G401 (cell line): Measurements from ENCODE around the gene ISG20L2. TPM values are rescaled to one million over a fixed set of nuclear protein-coding genes. Genes with fewer than 3 reads are reported as not detected.
A peak's percentile ranks its signal among the peaks of the same experiment; 100 is the strongest.
"Not testable (repeated sequence)": the region's sequence is repeated elsewhere in the genome, so short reads cannot be mapped to it uniquely, and the experiment has no call there.

Experiments
- DNase-seq: peaks from one replicate; pipeline ENCODE4 v3.0.0-alpha.2; 2015; ENCODE audit warnings: low spot score
- in situ Hi-C: cut with HindIII; loops from 2 replicates; pipeline ENCODE4 v1.10.0; 2016; ENCODE audit warnings: low sequenced_read_pairs, mixed read lengths
- total RNA-seq: library from RNA; depleted of rRNA; stranded (reverse); fragments of >200 nt; shearing (Covaris generic); gene quantifications from 2 replicates; pipeline ENCODE4 v1.2.3, GENCODE V29; 2014; rRNA removed

Gene ISG20L2
- 29.8 and 31.9 TPM in 2 replicates for total RNA-seq

DNA sequence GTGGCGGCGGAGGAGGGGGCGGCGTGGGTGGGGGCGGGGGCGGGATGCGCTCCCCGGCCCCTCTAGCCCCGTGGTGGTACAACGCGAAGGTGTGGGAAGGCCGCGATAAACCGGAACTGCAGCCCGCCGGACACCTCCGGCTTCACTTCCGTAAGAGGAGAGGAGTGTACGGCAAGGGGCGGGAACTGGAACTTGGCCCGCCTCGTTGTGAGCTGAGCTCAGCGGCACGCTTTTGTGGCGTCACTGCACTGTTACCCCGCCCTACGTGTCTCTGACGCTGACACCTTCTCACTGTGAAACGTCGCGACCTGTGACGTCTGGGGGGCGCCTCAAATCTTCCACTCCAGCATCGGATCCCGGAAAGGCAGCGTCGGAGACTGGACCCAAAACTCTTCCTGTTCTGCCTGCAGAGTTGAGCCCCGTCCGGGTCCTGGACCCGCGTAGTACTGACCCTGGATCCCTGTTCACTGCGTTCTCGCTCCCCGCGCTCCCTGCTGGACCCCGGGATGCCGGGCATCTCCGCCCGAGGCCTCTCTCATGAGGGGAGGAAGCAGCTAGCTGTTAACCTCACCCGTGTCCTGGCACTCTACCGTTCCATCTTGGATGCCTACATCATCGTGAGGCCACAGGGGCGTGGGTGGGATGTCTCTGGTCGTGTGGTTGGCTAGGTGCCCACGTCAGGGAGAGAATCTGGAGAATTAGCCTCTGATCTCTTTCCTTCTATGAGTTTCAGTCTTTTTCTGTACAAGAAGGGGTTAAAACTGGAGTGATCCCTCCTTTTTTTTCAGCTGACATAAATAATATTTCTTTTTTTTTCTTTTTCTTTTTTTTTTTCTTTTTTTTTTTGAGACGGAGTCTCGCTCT lies at the start of gene ISG20L2:
TSS of gene ISG20L2 (minus strand) at position 168 of the 864 bp plus-strand sequence. CDS start 1,114 bp downstream, outside the sequence.
- peak; percentile 99 for DNase-seq
- in situ Hi-C loops = no loop called here

- DNase-seq = no peak
- in situ Hi-C loops = no loop called here
Observed at GRCh38 chr1:156777573-156777972, 49.0 kb upstream of the ISG20L2 start.

- no peak for DNase-seq
- in situ Hi-C loops = no loop called here
Observed at GRCh38 chr1:156776942-156777341, 48.4 kb upstream of the ISG20L2 start.

DNA sequence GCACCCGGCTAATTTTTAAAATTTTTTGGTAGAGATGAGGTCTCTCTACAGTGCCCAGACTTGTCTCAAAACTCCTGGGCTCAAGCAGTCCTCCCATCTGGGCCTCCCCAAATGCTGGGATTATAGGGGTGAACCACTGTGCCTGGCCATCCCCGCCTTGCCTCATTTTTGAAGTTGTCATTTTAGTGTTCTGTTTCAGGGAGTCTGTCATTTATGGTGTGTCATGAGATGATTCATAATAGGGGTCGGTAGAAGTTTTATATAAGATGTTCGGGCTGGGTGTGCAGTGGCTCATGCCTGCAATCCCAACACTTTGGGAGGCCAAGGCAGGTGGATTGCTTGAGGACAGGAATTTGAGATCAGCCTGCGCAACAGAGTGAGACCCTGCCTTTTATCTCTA lies 47.2 kb upstream of the ISG20L2 start:
- in situ Hi-C loops = no loop called here
- no peak for DNase-seq

GRCh38 chr1:156773607-156774006 lies 45.0 kb upstream of the ISG20L2 start:
- DNase-seq = no peak
- in situ Hi-C loops = no loop called here

GRCh38 chr1:156772728-156773497 lies 44.3 kb upstream of the ISG20L2 start:
- in situ Hi-C loops = no loop called here
- no peak for DNase-seq

DNA sequence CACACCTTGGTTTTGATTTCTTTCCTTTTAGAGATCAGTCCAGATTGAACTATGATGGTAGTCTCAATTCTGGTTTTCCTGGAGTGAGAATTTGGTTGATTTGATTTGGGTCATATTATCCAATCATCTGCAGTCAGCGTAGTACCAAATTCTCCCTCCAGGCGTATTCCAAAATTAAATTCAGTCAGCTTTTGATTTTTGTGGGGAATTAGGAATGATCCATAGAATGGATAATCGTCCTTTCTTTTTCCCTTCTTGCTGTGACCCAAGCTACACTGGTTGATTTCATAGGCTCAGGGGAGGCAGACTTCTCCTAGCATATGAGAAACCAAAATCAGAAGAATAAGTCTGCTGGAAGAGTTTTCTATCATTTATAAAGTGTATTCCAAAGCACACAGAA lies 43.7 kb upstream of the ISG20L2 start:
- DNase-seq = no peak
- in situ Hi-C loops = no loop called here

- in situ Hi-C loops = no loop called here
Observed at GRCh38 chr1:156768610-156769295, 40.2 kb upstream of the ISG20L2 start.

GRCh38 chr1:156767879-156768604 lies 39.5 kb upstream of the ISG20L2 start:
- peak; percentile 45 for DNase-seq
- in situ Hi-C loops = no loop called here

More at GRCh38 chr1:156768610-156769295, 40.2 kb upstream of the ISG20L2 start:
- DNase-seq = no peak

DNA sequence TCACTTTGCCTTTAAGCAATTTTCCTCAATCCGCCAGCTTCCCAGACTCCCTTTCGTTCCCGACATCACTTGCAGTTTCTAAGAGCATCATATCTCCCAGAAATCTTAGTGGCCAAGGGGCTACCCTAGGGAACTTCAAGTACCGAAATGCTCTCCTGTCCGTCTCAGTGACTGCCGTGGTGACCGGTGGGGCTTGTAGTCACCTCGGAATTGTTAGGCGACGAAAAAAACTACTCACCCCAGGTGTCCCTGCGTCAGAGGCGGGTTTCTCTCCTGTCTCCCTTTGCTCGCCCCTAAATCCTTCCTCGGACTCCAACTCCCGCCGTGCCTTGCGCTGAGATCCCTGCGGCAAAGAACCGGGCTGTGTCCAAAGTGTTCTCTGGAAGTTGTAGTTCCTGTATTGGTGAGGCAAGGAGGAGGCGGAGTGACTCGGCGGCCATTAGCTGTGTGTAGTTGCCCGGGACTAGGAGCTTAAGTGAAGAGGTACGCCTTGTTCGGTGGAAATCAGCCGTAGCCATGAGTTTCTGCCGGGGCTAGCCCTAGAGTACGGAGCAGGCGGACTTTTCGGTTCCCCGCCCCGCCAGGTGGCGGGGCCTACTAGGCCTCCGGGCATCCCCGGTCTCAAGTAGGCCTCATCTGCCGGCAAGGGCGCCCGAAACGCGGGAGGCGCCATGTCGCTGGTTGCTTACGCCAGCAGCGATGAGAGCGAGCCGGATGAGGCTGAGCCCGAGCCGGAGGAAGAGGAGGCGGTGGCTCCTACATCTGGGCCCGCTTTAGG lies 38.7 kb upstream of the ISG20L2 start, which contains the start of gene PRCC:
TSS of gene PRCC (plus strand) at position 435 of the 778 bp plus-strand sequence. CDS start at position 672, 237 bp downstream.
- in situ Hi-C loops = no loop called here

GRCh38 chr1:156766298-156767100 lies 37.9 kb upstream of the ISG20L2 start:
- in situ Hi-C loops = no loop called here
- peak; percentile 58 for DNase-seq

More for the DNA sequence above, 38.7 kb upstream of the ISG20L2 start, which contains the start of gene PRCC:
- DNase-seq = peak; percentile 100

DNA sequence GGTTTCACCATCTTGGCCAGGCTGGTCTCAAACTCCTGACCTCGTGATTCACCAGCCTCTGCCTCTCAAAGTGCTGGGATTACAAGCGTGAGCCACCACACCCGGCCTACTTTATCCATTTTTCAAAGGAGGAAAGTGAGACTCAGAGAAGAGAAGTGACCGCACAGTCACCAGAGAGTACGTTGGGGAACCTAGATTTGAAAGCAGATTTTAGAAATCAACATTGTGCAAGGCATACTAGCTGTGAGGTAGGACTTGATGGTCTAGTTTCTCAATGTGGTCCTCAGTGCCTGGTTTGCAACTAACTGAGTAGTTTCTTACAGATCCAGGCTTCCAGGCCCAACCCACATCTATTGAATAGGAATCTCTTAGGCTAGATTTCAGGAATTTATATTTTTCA lies 37.1 kb upstream of the ISG20L2 start:
- in situ Hi-C loops = no loop called here
- no peak for DNase-seq

DNA sequence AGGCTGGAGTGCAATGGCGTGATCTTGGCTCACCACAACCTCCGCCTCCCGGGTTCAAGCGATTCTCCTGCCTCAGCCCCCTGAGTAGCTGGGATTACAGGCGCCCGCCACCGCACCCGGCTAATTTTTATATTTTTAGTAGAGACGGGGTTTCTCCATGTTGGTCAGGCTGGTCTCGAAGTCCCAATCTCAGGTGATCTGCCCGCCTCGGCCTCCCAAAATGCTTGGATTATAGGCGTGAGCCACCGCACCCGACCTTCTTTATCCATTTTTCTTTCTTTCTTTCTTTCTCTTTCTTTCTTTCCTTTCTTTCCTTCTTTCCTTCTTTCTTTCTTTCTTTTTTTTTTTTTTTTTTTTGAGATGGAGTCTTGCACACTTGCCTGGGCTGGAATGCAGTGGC lies 36.6 kb upstream of the ISG20L2 start:
- DNase-seq, in situ Hi-C loops: not testable (repeated sequence)

DNA sequence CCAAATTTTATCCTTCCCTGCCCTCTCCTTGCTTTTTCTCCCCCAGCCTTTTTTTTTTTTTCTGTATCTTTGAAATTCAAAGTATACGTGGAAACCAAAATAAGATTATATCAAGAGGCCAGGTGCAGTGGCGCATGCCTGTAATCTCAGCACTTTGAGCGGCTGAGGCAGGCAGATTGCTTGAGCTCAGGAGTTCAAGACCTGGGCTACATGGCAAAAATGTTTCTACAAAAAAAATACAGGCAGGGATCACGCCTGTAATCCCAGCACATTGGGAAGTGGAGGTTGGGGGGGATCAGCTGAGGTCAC lies 32.2 kb upstream of the ISG20L2 start:
- no peak for DNase-seq
- in situ Hi-C loops = no loop called here

GRCh38 chr1:156760092-156760795 lies 31.7 kb upstream of the ISG20L2 start:
- in situ Hi-C loops = no loop called here
- DNase-seq = peak; percentile 92

DNA sequence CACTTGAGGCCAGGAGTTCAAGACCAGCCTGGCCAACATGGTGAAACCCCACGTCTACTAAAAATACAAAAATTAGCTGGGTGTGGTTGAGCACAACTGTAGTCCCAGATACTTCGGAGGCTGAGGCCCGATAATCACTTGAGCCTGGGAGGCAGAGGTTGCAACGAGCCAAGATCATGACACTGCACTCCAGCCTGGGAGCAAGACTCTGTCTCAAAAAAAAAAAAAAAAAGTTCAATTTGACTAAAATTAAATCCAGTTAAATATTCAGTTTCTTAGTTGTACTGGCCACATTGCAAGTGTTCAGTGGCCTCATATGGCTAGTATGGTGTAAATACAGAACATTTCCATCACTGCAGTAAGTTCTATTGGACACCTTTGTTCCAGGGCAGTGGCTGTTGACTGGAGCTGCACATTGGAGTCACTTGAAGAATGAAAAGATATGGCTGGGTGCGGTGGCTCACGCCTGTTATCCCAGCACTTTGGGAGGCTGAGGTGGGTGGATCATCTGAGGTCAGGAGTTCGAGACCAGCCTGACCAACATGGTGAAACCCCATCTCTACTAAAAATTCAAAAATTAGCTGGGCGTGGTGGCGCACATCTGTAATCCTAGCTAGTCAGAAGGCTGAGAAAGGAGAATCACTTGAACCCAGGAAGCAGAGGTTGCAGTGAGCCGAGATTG lies 29.1 kb upstream of the ISG20L2 start:
- in situ Hi-C loops = not testable (repeated sequence)

More for the DNA sequence above, 29.1 kb upstream of the ISG20L2 start:
- not testable (repeated sequence) for DNase-seq
